Breast epithelium (tissue), 4 donors: Measurements from ENCODE around the gene NBEAL2. TPM values are rescaled to one million over a fixed set of nuclear protein-coding genes. Genes with fewer than 3 reads are reported as not detected.

Source experiments
- DNase-seq, 2 donors: peaks; one replicate each; pipeline ENCODE4 v3.0.0-alpha.2; 2019; ENCODE audit warnings: low spot score in 2 of 2
- H3K27ac ChIP-seq, 2 donors: fragments of 200-600 bp; sonication (generic) in 1 of 2; one replicate each; pipeline ENCODE4 v1.5.1; 2016 to 2019; ENCODE audit warnings: mild to moderate bottlenecking in 1 of 2
- H3K27me3 ChIP-seq, 2 donors: fragments of 200-600 bp; sonication (generic) in 1 of 2; one replicate each; pipeline versions ENCODE4 v1.5.1 to v1.6.0; 2017 to 2019; ENCODE audit warnings: control low read depth in 1 of 2, mild to moderate bottlenecking in 1 of 2
- H3K36me3 ChIP-seq: fragments of 200-600 bp; one replicate; pipeline ENCODE4 v1.5.1; 2019
- H3K4me1 ChIP-seq, 2 donors: fragments of 200-600 bp; sonication (generic); one replicate each; pipeline ENCODE4 v1.5.1; 2016 to 2019; ENCODE audit warnings: control low read depth in 1 of 2
- H3K4me3 ChIP-seq, 3 donors: fragments of 200-600 bp; sonication (generic); 1 replicate in 2 of 3; 2 replicates in 1 of 3; pipeline ENCODE4 v1.5.1; 2016 to 2019; ENCODE audit warnings: mild to moderate bottlenecking in 3 of 3, moderate library complexity in 2 of 3
- H3K9me3 ChIP-seq, 2 donors: fragments of 200-600 bp; sonication (generic) in 1 of 2; one replicate each; pipeline ENCODE4 v1.5.1; 2016 to 2019; ENCODE audit warnings: control low read depth in 1 of 2
- POLR2A ChIP-seq: fragments of 450-650 bp; IDR thresholded peaks from one replicate; pipeline ENCODE4 v1.6.1; 2016; ENCODE audit warnings: antibody characterized with exemption, mild to moderate bottlenecking, moderate library complexity
- POLR2AphosphoS5 ChIP-seq, 3 donors: sonication (generic); formaldehyde crosslinking; IDR thresholded peaks; one replicate each; pipeline ENCODE4 v1.6.1; 2017; ENCODE audit warnings: antibody characterized with exemption in 3 of 3
- intact Hi-C: fragments of 100-400 bp; cut with DNase I; formaldehyde crosslinking; loops from one replicate; pipeline ENCODE4 v1.15.1; 2023; ENCODE audit warnings: low total_unique reads
- total RNA-seq, 3 donors: library from RNA; depleted of rRNA; stranded (reverse); fragments of >200 nt; gene quantifications; one replicate each; pipeline ENCODE4 v1.1.0, GENCODE V29; 2016
- TF ChIP-seq, protein P1 (sequence below), 3 donors: fragments of 450-650 bp; IDR thresholded peaks; one replicate each; pipeline ENCODE4 v1.5.1; 2016 to 2017; ENCODE audit warnings: antibody characterized with exemption in 3 of 3, mild to moderate bottlenecking in 3 of 3, moderate library complexity in 3 of 3

Gene NBEAL2
- total RNA-seq, 3 donors from 2014 or later = 16.8 to 58.3 (median 54.4) TPM

DNA sequence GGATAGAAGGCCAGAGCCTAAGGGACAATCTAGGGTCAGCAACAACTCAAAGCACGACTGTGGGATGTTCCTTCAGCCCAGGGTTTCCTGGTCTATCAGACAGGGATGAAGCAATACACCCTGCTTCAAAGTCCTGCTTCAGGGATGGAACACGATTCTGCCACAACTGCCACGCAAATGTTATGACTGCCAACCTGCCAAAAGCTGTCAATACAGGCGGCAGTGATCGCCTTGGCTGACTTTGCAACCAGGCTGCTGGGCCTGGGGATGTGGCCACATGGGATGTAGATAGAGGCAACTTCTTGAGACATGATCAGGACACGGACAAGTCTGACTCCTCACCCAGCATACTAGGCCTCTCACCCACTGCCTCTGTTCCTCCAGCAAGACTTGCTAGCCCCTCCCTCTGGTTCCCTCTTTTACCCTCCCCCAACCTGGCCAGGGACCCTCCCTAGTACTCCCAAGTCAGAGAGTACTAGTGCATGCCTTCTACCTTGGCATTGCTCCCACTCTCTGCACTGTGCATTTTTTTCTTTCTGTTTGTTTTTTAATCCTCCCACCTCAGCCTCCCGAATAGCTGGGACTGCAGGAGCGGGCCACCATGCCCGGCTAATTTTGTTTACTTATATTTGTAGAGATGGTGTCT, 10.6 kb upstream of the NBEAL2 start:
- H3K27ac ChIP-seq = peak overlapping the region in 1 of 2 donors; percentile 40
- no peaks in the 10 kb centered on the region for H3K9me3 ChIP-seq
- intact Hi-C loops = no loop called here

GRCh38 chr3:46970391-46971091, 8.9 kb upstream of the NBEAL2 start:
- no peaks in the 10 kb centered on the region for H3K36me3 ChIP-seq
- H3K4me3 ChIP-seq = no peak overlapping the region
- intact Hi-C loops = no loop called here
- peaks cover 8 to 28% of the 10 kb centered on the region in 2 donors for H3K4me1 ChIP-seq
- TF ChIP-seq POLR2AphosphoS5 (IDR thresholded peaks at IDR 0.05) (no peak), POLR2A (no peak)
- TF ChIP-seq, protein P1, sequence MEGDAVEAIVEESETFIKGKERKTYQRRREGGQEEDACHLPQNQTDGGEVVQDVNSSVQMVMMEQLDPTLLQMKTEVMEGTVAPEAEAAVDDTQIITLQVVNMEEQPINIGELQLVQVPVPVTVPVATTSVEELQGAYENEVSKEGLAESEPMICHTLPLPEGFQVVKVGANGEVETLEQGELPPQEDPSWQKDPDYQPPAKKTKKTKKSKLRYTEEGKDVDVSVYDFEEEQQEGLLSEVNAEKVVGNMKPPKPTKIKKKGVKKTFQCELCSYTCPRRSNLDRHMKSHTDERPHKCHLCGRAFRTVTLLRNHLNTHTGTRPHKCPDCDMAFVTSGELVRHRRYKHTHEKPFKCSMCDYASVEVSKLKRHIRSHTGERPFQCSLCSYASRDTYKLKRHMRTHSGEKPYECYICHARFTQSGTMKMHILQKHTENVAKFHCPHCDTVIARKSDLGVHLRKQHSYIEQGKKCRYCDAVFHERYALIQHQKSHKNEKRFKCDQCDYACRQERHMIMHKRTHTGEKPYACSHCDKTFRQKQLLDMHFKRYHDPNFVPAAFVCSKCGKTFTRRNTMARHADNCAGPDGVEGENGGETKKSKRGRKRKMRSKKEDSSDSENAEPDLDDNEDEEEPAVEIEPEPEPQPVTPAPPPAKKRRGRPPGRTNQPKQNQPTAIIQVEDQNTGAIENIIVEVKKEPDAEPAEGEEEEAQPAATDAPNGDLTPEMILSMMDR (IDR thresholded peaks at IDR 0.05) = no peak
- peak overlapping the region; percentile 27 to 48 for H3K27ac ChIP-seq
- H3K9me3 ChIP-seq = no peaks in the 10 kb centered on the region
- no peak for DNase-seq
- H3K27me3 ChIP-seq = no peaks in the 10 kb centered on the region

More for the DNA sequence above, 10.6 kb upstream of the NBEAL2 start:
- Histone ChIP-seq H3K27me3 (no peaks in the 10 kb centered on the region), H3K4me3 (no peak overlapping the region), H3K4me1 (peaks cover 8 to 28% of the 10 kb centered on the region in 2 donors), H3K36me3 (no peaks in the 10 kb centered on the region)
- no peak for DNase-seq
- TF ChIP-seq POLR2AphosphoS5 (IDR thresholded peaks at IDR 0.05) (no peak), POLR2A (no peak)
- TF ChIP-seq, protein P1 (IDR thresholded peaks at IDR 0.05) = no peak

GRCh38 chr3:46971151-46971550, 8.3 kb upstream of the NBEAL2 start:
- H3K4me3 ChIP-seq = no peak overlapping the region
- H3K9me3 ChIP-seq = no peaks in the 10 kb centered on the region
- H3K36me3 ChIP-seq = no peaks in the 10 kb centered on the region
- H3K27ac ChIP-seq = peak overlapping the region; percentile 27 to 48
- no peaks in the 10 kb centered on the region for H3K27me3 ChIP-seq
- intact Hi-C loops = no loop called here
- DNase-seq = no peak
- H3K4me1 ChIP-seq = peaks cover 8 to 28% of the 10 kb centered on the region in 2 donors
- TF ChIP-seq POLR2AphosphoS5 (IDR thresholded peaks at IDR 0.05) (no peak), POLR2A (no peak)
- TF ChIP-seq, protein P1 (IDR thresholded peaks at IDR 0.05) = no peak

GRCh38 chr3:46971742-46972141, 7.7 kb upstream of the NBEAL2 start:
- TF ChIP-seq POLR2A (no peak), POLR2AphosphoS5 (IDR thresholded peaks at IDR 0.05) (no peak)
- TF ChIP-seq, protein P1 (IDR thresholded peaks at IDR 0.05) = no peak
- Histone ChIP-seq H3K4me1 (peaks cover 8 to 25% of the 10 kb centered on the region in 2 donors), H3K27ac (peak overlapping the region in 1 of 2 donors; percentile 25), H3K9me3 (no peaks in the 10 kb centered on the region), H3K36me3 (no peaks in the 10 kb centered on the region), H3K4me3 (no peak overlapping the region), H3K27me3 (no peaks in the 10 kb centered on the region)
- no peak for DNase-seq
- intact Hi-C loops = no loop called here

DNA sequence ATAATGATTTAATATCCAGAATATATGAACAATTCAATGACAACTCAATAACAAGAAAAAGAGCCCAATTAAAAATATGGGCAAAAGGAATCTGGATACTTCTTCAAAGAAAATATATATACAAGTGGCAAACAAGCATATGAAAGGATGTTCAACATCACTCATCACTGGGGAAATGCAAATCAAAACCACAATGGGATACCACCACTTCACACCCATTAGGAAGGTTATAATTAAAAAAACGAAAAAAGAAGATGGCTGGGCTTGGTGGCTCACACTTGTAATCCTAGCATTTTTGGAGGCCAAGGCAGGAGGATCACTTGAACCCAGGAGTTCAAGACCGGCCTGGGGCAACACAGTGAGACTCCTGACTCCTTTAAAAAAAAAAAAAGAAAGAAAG, 7.1 kb upstream of the NBEAL2 start:
- Histone ChIP-seq H3K4me3 (no peak overlapping the region), H3K9me3 (no peaks in the 10 kb centered on the region), H3K4me1 (peaks cover 8 to 19% of the 10 kb centered on the region in 2 donors), H3K36me3 (no peaks in the 10 kb centered on the region), H3K27me3 (no peaks in the 10 kb centered on the region), H3K27ac (no peak overlapping the region)
- TF ChIP-seq POLR2AphosphoS5 (IDR thresholded peaks at IDR 0.05) = no peak
- TF ChIP-seq, protein P1 (IDR thresholded peaks at IDR 0.05) = no peak
- TF ChIP-seq POLR2A = no peak
- DNase-seq = no peak
- intact Hi-C loops = no loop called here
